Neural cell (in vitro differentiated cells): ENCODE measurements around the gene PHKA2. TPM values are rescaled to one million over a fixed set of nuclear protein-coding genes. Genes with fewer than 3 reads are reported as not detected.

Experiments
- H2AFZ ChIP-seq: fragments of 200-600, 300-800 bp; sonication (generic), shearing (Covaris generic); 2 replicates; pipeline ENCODE4 v1.6.0; 2014; ENCODE audit warnings: low read depth, mild to moderate bottlenecking, antibody characterized with exemption, low read length, moderate library complexity
- H3F3A ChIP-seq: fragments of 200-600 bp; shearing (Covaris generic); 2 replicates; pipeline ENCODE4 v1.6.1; 2016; ENCODE audit warnings: mild to moderate bottlenecking, moderate library complexity, mixed read lengths, antibody characterized with exemption, low read length; ENCODE audit not compliant: insufficient read depth, poor library complexity, severe bottlenecking
- H3K27ac ChIP-seq: fragments of 200-600, 300-800 bp; sonication (generic), shearing (Covaris generic); 2 replicates; pipeline ENCODE4 v1.5.1; 2014; ENCODE audit warnings: mild to moderate bottlenecking, low read length, moderate library complexity
- H3K27me3 ChIP-seq: fragments of 300-800, 200-600 bp; sonication (generic), shearing (Covaris generic); 2 replicates; pipeline ENCODE4 v1.6.0; 2014; ENCODE audit warnings: mild to moderate bottlenecking, low read depth, low read length, moderate library complexity; ENCODE audit not compliant: insufficient read depth
- H3K36me3 ChIP-seq: fragments of 300-800, 200-600 bp; sonication (generic), shearing (Covaris generic); 2 replicates; pipeline ENCODE4 v1.5.1; 2014; ENCODE audit warnings: mild to moderate bottlenecking, antibody characterized with exemption, low read length, moderate library complexity; ENCODE audit not compliant: insufficient read depth
- H3K4me2 ChIP-seq: fragments of 300-800, 200-600 bp; sonication (generic), shearing (Covaris generic); 2 replicates; pipeline ENCODE4 v1.6.0; 2014; ENCODE audit warnings: mild to moderate bottlenecking, low read length
- H3K4me3 ChIP-seq: fragments of 300-800, 200-600 bp; sonication (generic), shearing (Covaris generic); 2 replicates; pipeline ENCODE4 v1.5.1; 2014; ENCODE audit warnings: mild to moderate bottlenecking, low read length, moderate library complexity
- H3K79me2 ChIP-seq: fragments of 200-600 bp; shearing (Covaris generic); replicated peaks from 2 replicates; pipeline ENCODE4 v1.6.0; 2014; ENCODE audit warnings: mild to moderate bottlenecking, low read length, moderate library complexity; ENCODE audit not compliant: insufficient read depth
- H3K9ac ChIP-seq: fragments of 300-800, 200-600 bp; sonication (generic), shearing (Covaris generic); 2 replicates; pipeline ENCODE4 v1.6.1; 2016; ENCODE audit warnings: mild to moderate bottlenecking, low read length, mixed read lengths
- H3K9me2 ChIP-seq: fragments of 200-600 bp; shearing (Covaris generic); 2 replicates; pipeline ENCODE4 v1.6.1; 2016; ENCODE audit warnings: mild to moderate bottlenecking, low read length, mixed read lengths; ENCODE audit not compliant: insufficient read depth
- H3K9me3 ChIP-seq: fragments of 200-600, 300-800 bp; sonication (generic), shearing (Covaris generic); 2 replicates; pipeline ENCODE4 v1.6.1; 2016; ENCODE audit warnings: mild to moderate bottlenecking, mixed run types, low read length, moderate library complexity, mixed read lengths
- H4K20me1 ChIP-seq: fragments of 200-600 bp; shearing (Covaris generic); 2 replicates; pipeline ENCODE4 v1.6.1; 2016; ENCODE audit warnings: mild to moderate bottlenecking, mixed run types; ENCODE audit not compliant: insufficient read depth
- CTCF ChIP-seq: fragments of 450-650 bp; IDR thresholded peaks from 2 replicates; pipeline ENCODE4 v1.5.1; 2014; ENCODE audit warnings: antibody characterized with exemption, mild to moderate bottlenecking, moderate library complexity; ENCODE audit not compliant: poor library complexity, severe bottlenecking
- EP300 ChIP-seq: fragments of 450-650 bp; conservative IDR thresholded peaks from 2 replicates; pipeline ENCODE4 v1.6.1; 2014; ENCODE audit warnings: antibody characterized with exemption, mild to moderate bottlenecking, moderate library complexity; ENCODE audit not compliant: poor library complexity, severe bottlenecking
- EZH2 ChIP-seq: fragments of 200-600, 300-800 bp; shearing (Covaris generic), sonication (generic); IDR thresholded peaks from 2 replicates; pipeline ENCODE4 v1.6.1; 2014; ENCODE audit warnings: antibody characterized with exemption, low read length, borderline replicate concordance, mild to moderate bottlenecking; ENCODE audit not compliant: insufficient read depth, poor library complexity, severe bottlenecking
- MXI1 ChIP-seq: fragments of 450-650 bp; conservative IDR thresholded peaks from 2 replicates; pipeline ENCODE4 v1.6.1; 2014; ENCODE audit warnings: antibody characterized with exemption, mild to moderate bottlenecking; ENCODE audit not compliant: poor library complexity, severe bottlenecking
- POLR2AphosphoS5 ChIP-seq: IDR thresholded peaks from 2 replicates; pipeline ENCODE4 v1.6.1; 2012
- RAD21 ChIP-seq: fragments of 450-650 bp; conservative IDR thresholded peaks from 2 replicates; pipeline ENCODE4 v1.6.1; 2014; ENCODE audit warnings: antibody characterized with exemption, mild to moderate bottlenecking, moderate library complexity
- SMC3 ChIP-seq: fragments of 450-650 bp; conservative IDR thresholded peaks from 2 replicates; pipeline ENCODE4 v1.6.1; 2014; ENCODE audit warnings: antibody characterized with exemption, mild to moderate bottlenecking, moderate library complexity; ENCODE audit not compliant: poor library complexity
- TAF1 ChIP-seq: IDR thresholded peaks from 2 replicates; pipeline ENCODE4 v1.6.1; 2012; ENCODE audit warnings: low read depth
- polyA plus RNA-seq: library from polyadenylated mRNA; depleted of rRNA; stranded (reverse); fragments of >200 nt; gene quantifications from 2 replicates; pipeline ENCODE4 v1.2.3, GENCODE V29; 2014
- TF ChIP-seq, protein P1 (sequence below): IDR thresholded peaks from 2 replicates; pipeline ENCODE4 v1.6.1; 2012; ENCODE audit warnings: borderline replicate concordance

Gene PHKA2
- polyA plus RNA-seq, 1 donor from 2014 or later: 9.6 TPM

DNA sequence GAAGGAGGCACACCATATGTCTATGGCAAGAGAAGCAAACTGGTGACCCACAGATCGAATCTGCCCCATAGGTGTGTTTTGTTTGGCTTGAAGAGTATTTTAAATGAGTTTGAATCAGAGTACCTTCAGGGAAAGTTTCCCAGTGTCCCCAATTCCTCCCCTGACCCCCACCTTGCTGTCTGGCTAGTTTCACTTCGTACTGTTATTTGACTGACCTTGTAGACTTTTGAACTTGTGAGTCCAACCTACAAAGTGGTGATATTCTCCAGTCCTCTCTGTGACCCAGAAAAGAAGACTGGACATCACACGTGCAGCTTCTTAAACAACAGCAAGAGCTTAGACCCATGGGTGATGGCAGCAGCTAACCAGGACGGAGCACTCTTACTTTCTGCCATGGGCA is 39.4 kb downstream of the PHKA2 start:
- H3K9me3 ChIP-seq: no peaks in the 10 kb centered on the region

GRCh38 chrX:18941896-18942295 is 42.0 kb downstream of the PHKA2 start:
- H3K9ac ChIP-seq: no peak overlapping the region
- TF ChIP-seq RAD21: no peak
- TF ChIP-seq, protein P1, sequence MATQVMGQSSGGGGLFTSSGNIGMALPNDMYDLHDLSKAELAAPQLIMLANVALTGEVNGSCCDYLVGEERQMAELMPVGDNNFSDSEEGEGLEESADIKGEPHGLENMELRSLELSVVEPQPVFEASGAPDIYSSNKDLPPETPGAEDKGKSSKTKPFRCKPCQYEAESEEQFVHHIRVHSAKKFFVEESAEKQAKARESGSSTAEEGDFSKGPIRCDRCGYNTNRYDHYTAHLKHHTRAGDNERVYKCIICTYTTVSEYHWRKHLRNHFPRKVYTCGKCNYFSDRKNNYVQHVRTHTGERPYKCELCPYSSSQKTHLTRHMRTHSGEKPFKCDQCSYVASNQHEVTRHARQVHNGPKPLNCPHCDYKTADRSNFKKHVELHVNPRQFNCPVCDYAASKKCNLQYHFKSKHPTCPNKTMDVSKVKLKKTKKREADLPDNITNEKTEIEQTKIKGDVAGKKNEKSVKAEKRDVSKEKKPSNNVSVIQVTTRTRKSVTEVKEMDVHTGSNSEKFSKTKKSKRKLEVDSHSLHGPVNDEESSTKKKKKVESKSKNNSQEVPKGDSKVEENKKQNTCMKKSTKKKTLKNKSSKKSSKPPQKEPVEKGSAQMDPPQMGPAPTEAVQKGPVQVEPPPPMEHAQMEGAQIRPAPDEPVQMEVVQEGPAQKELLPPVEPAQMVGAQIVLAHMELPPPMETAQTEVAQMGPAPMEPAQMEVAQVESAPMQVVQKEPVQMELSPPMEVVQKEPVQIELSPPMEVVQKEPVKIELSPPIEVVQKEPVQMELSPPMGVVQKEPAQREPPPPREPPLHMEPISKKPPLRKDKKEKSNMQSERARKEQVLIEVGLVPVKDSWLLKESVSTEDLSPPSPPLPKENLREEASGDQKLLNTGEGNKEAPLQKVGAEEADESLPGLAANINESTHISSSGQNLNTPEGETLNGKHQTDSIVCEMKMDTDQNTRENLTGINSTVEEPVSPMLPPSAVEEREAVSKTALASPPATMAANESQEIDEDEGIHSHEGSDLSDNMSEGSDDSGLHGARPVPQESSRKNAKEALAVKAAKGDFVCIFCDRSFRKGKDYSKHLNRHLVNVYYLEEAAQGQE: no peak
- TF ChIP-seq SMC3: no peak
- no peak for TF ChIP-seq TAF1
- no peak for TF ChIP-seq CTCF
- no peak for TF ChIP-seq POLR2AphosphoS5
- no peak for TF ChIP-seq MXI1
- no peak overlapping the region for H2AFZ ChIP-seq
- no peak overlapping the region for H3K4me2 ChIP-seq
- no peaks in the 10 kb centered on the region for H3K9me3 ChIP-seq
- H3K79me2 ChIP-seq: no peaks in the 10 kb centered on the region
- no peak overlapping the region for H3K4me3 ChIP-seq
- H3F3A ChIP-seq: no peaks in the 10 kb centered on the region
- no peaks in the 10 kb centered on the region for H3K27me3 ChIP-seq
- H3K27ac ChIP-seq: no peak overlapping the region
- H3K36me3 ChIP-seq: no peaks in the 10 kb centered on the region
- H3K9me2 ChIP-seq: no peaks in the 10 kb centered on the region
- H4K20me1 ChIP-seq: no peaks in the 10 kb centered on the region

More for the DNA sequence above, 39.4 kb downstream of the PHKA2 start:
- Histone ChIP-seq H3K27me3 (no peaks in the 10 kb centered on the region), H3F3A (no peaks in the 10 kb centered on the region), H3K27ac (no peak overlapping the region), H3K4me2 (no peak overlapping the region), H3K79me2 (no peaks in the 10 kb centered on the region), H3K9me2 (no peaks in the 10 kb centered on the region), H2AFZ (no peak overlapping the region), H3K9ac (no peak overlapping the region), H3K36me3 (no peaks in the 10 kb centered on the region), H3K4me3 (no peak overlapping the region), H4K20me1 (no peaks in the 10 kb centered on the region)
- TF ChIP-seq TAF1: no peak
- TF ChIP-seq SMC3: no peak
- no peak for TF ChIP-seq POLR2AphosphoS5

DNA sequence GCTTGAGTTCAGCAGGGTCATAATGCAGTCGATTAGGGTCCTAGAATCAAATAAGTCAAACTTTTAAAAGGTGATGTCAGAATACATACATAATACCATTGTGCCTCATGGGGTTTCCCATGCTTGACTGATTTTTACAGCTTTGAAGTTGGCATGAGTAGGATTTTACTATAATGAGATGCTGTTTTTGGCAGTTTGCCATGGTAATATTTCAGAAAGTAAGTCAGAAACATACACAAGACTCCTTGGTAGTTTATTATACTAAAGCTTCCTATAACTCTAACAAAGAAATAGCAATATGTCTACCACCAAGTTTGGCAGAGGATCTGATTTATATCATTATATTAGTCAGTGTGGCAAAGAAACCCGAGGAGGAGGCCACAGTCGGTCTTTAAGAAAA is 45.2 kb downstream of the PHKA2 start:
- Histone ChIP-seq H3K4me3 (no peak overlapping the region), H3K27ac (no peak overlapping the region), H3K9ac (no peak overlapping the region), H3K79me2 (no peaks in the 10 kb centered on the region), H3K9me2 (no peaks in the 10 kb centered on the region), H2AFZ (no peak overlapping the region), H3K27me3 (no peaks in the 10 kb centered on the region), H3K36me3 (no peaks in the 10 kb centered on the region), H3F3A (no peaks in the 10 kb centered on the region), H3K4me2 (no peak overlapping the region), H4K20me1 (no peaks in the 10 kb centered on the region), H3K9me3 (no peaks in the 10 kb centered on the region)
- TF ChIP-seq EZH2 (no peak), SMC3 (no peak), EP300 (no peak), RAD21 (no peak), TAF1 (no peak), CTCF (no peak), POLR2AphosphoS5 (no peak), MXI1 (no peak)
- TF ChIP-seq, protein P1: no peak
